Psoas muscle (tissue), 8 donors: ENCODE measurements around the gene CELF6. TPM values are rescaled to one million over a fixed set of nuclear protein-coding genes. Genes with fewer than 3 reads are reported as not detected.

Source experiments
- ATAC-seq, 4 donors: fragments of 200-7000 bp; cut with Tn5 transposase; one replicate each; pipeline ENCODE4 v1.9.1; 2020; ENCODE audit warnings: moderate library complexity in 3 of 4, mild to moderate bottlenecking in 2 of 4
- DNase-seq, 2 donors: peaks; one replicate each; pipeline ENCODE4 v3.0.0-alpha.2; 2020
- H3K27ac ChIP-seq: fragments of 200-600 bp; one replicate; pipeline ENCODE4 v1.8.0; 2022
- H3K27me3 ChIP-seq, 3 donors: fragments of 200-600 bp in 1 of 3; one replicate each; pipeline versions ENCODE4 v1.6.1 to v1.8.0; 2013 to 2022; ENCODE audit warnings: low read length in 2 of 3, mild to moderate bottlenecking in 2 of 3, moderate library complexity in 1 of 3; ENCODE audit not compliant: insufficient read depth in 3 of 3
- H3K36me3 ChIP-seq, 2 donors: fragments of 200-600 bp in 1 of 2; one replicate each; pipeline versions ENCODE4 v1.6.1 to v1.8.0; 2013 to 2022; ENCODE audit warnings: low read depth in 1 of 2, mild to moderate bottlenecking in 1 of 2, moderate library complexity in 1 of 2; ENCODE audit not compliant: insufficient read depth in 1 of 2
- H3K4me1 ChIP-seq: fragments of 200-600 bp; one replicate; pipeline ENCODE4 v1.8.0; 2022
- H3K4me3 ChIP-seq: fragments of 200-600 bp; one replicate; pipeline ENCODE4 v1.8.0; 2022; ENCODE audit warnings: mild to moderate bottlenecking
- H3K9me3 ChIP-seq: fragments of 200-600 bp; one replicate; pipeline ENCODE4 v1.8.0; 2022
- CTCF ChIP-seq: fragments of 200-600 bp; IDR thresholded peaks from one replicate; pipeline ENCODE4 v1.8.0; 2022; ENCODE audit warnings: antibody characterized with exemption
- WGBS, 3 donors: extraction: QIAGEN DNeasy Blood & Tissue Kit; methylation state at CpG; one replicate each; pipeline versions ENCODE4 v1.1.6 to v1.1.7; 2013; 5-methylcytosine and 5-hydroxymethylcytosine counted together
- intact Hi-C, 2 donors: fragments of 100-400 bp; cut with DNase I; formaldehyde crosslinking; loops; one replicate each; pipeline versions ENCODE4 v1.11.0 to v1.14.2; 2022
- polyA plus RNA-seq, 3 donors: library from polyadenylated mRNA; stranded (reverse); fragments of 200-250 nt; gene quantifications; one replicate each; pipeline ENCODE4 v1.2.3, GENCODE V29; 2013
- total RNA-seq, 4 donors: library from RNA; stranded (reverse); fragmentation: NEBNext Ultra II Directional in 2 of 4; extraction: Animal tissue kit (Norgen Biotek cat#: 25700) in 2 of 4; gene quantifications; one replicate each; pipeline versions ENCODE4 v1.2.1 to v1.2.4, GENCODE V29; 2021 to 2023
- donor health status: healthy with polysubstance abuse.
- donor health status: DM: no; HTN: no; CAD: no; lungs with moderate emphysema.
- donor health status: Bipolar disorder and iron deficiency.
- donor health status: healthy.
- donor health status: DM: yes; HTN: yes; CAD: no.
- donor health status: DM: no; HTN: no; CAD: no.
- donor health status: DM: no; HTN: no; CAD: no.
- donor health status: DM: yes; HTN: yes; CAD: no.

CELF6 gene
- total and polyA plus RNA-seq, 7 donors: 0.13 to 0.81 (median 0.20) TPM

DNA sequence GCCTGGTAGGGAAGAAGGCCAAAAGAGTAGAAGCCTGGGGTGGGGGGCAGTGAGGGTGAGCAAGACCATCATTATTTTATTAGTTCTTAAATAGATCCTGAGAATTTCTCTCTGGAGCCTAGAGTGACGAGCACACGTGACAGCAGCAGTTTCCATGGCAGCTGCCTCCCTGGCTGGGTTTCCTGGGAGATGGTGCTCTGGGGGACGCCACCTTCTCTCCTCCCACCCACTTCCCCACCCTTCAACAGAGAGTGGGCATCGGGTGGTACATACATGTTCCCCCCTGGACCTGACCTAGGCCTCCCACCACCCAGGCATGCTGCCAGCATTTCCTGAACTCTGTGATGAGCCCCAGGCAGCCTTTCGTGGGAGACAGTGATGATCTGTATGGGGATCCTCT, 12.9 kb downstream of the CELF6 start:
- no peaks in the 10 kb centered on the region for H3K27me3 ChIP-seq
- H3K36me3 ChIP-seq: no peaks in the 10 kb centered on the region
- ATAC-seq (no peak), DNase-seq (no peak)
- no peak overlapping the region for H3K27ac ChIP-seq
- H3K9me3 ChIP-seq: no peaks in the 10 kb centered on the region
- H3K4me1 ChIP-seq: no peaks in the 10 kb centered on the region
- intact Hi-C loops: no loop called here
- TF ChIP-seq CTCF: no peak
- 64 to 76% (median 67%) methylated on average over 5 of the region's 5 CpGs for WGBS, 3 donors
- H3K4me3 ChIP-seq: no peak overlapping the region

DNA sequence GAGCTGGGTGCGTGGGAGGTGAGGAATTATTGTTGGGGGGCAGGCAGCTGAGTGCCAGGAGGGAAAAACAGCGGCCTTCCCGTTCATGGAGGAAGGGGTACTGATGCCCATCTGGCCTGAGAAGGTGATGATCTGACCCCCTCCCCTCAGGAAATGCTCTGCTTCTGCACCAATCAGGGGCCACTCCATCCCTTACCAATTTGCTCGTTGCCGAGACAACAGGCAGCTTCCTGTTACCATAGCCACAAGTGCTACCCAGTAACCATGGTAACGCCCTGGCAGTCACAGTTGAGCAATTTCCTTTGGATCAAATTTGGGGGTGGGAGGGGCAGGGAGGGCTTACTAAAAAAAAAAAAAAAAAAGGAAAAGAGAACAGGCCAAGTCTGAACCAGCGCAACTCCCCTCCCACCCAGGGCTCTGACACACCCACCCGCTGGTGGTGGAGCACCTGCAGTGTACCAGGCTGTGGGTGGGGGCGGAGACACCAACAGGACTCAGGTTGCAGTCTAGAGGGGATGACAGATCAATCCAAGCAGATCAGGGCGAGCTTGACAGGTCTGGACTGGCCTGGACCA, 13.7 kb downstream of the CELF6 start:
- no peak for TF ChIP-seq CTCF
- no peak overlapping the region for H3K27ac ChIP-seq
- intact Hi-C loops: no loop called here
- no peaks in the 10 kb centered on the region for H3K27me3 ChIP-seq
- H3K4me1 ChIP-seq: no peaks in the 10 kb centered on the region
- no peaks in the 10 kb centered on the region for H3K9me3 ChIP-seq
- no peak overlapping the region for H3K4me3 ChIP-seq
- ATAC-seq (no peak), DNase-seq (no peak)
- no peaks in the 10 kb centered on the region for H3K36me3 ChIP-seq
- 52 to 70% (median 64%) methylated on average over 10 of the region's 10 CpGs for WGBS, 3 donors

DNA sequence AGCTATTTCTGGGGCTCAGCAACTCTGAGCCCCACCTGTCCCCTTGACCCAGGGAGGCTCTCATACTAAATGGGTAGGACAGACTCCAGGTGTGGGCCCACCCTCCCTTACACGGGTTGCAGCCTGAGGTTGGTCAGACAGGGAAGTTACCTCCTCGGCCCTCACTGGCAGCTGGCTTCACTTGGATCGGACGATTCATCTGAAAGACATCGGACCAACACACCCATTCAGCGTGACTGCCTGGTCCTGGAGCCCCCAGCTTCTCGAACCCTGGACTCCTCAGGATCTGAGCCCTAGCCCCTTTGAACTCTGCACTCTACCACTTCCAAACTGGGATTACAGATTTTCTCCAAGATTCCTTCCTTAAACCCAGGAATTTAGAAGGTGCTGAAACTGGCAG, 15.4 kb downstream of the CELF6 start:
- no peaks in the 10 kb centered on the region for H3K36me3 ChIP-seq
- intact Hi-C loops: no loop called here
- no peak overlapping the region for H3K27ac ChIP-seq
- ATAC-seq (no peak), DNase-seq (no peak)
- H3K4me3 ChIP-seq: no peak overlapping the region
- H3K9me3 ChIP-seq: no peaks in the 10 kb centered on the region
- no peaks in the 10 kb centered on the region for H3K27me3 ChIP-seq
- WGBS, 3 donors: 85 to 89% (median 89%) methylated on average over 7 of the region's 7 CpGs
- no peaks in the 10 kb centered on the region for H3K4me1 ChIP-seq
- TF ChIP-seq CTCF: no peak

DNA sequence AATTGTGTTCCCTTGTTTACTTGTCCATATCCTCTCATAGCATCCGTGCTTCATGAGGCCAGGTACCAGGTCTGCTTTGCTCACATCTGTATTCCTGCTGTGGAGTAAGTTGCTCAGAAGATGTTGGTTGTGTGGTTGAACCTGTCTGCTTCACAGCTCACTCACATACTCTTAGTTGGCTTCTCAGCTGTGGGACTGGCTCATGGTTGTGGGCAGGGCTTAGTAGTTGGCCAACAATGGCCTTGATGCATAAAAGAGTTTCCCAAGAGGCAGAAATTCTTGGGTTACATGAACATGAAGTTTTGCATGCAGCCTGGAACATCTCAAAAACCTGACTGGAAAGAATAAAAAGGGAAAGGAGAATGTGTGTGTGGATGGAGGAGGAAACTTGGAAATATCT, 17.0 kb downstream of the CELF6 start:
- TF ChIP-seq CTCF: no peak
- WGBS, 3 donors: 52 to 59% (median 58%) methylated on average over 1 of the region's 1 CpG
- Histone ChIP-seq H3K4me1 (no peaks in the 10 kb centered on the region), H3K27me3 (no peaks in the 10 kb centered on the region), H3K9me3 (no peaks in the 10 kb centered on the region), H3K27ac (no peak overlapping the region), H3K36me3 (no peaks in the 10 kb centered on the region), H3K4me3 (no peak overlapping the region)
- intact Hi-C loops: no loop called here
- no peak for DNase-seq
- no peak for ATAC-seq
